CMK (cell line): ENCODE results near the gene MYO10.
"Not testable (repeated sequence)": the region's sequence is repeated elsewhere in the genome, so short reads cannot be mapped to it uniquely, and the experiment has no call there.

ENCODE experiments used
- DNase-seq: peaks from one replicate; pipeline ENCODE4 v3.0.0-alpha.2; 2010; ENCODE audit warnings: low read depth

The MYO10 gene

GRCh38 chr5:16936150-16936988 lies at the start of gene MYO10:
MYO10 (minus strand) TSS chr5:16936288; CDS start chr5:16935808, 480 bp downstream.
- DNase-seq, result peak; percentile 56

DNA sequence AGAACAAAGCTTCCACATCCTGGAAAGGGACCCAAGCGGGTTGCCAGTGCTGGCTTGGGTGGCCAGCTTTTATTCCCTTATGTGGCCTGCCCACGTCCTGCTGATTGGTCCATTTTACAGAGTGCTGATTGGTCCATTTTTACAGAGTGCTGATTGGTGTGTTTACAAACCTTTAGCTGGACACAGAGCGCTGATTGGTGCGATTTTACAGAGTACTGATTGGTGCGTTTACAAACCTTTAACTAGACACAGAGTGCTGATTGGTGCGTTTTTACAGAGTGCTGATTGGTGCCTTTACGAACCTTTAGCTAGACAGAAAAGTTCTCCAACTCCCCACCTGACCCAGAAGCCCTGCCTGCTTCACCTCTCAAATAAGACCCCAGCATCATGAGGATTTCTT lies 49.2 kb upstream of the MYO10 start:
- DNase-seq, result not testable (repeated sequence)

DNA sequence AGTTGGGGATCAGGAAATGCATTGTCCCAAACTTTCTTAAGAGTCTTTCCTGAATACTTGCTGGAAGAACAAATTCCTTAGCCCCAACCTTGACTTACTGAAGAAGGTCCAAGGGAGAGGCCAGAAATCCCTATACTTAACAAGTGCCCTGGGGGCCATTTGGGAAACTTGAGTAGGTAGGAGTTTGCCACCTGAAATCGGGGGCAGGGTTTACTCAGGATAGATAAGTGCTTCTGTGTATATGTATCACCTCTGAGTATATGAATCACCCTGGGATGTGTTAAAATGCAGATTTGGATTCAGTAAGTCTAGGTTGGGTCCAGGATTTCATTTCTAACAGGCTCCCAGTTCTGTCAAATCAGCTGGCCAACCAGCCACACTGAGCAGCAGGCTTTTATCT lies 47.9 kb upstream of the MYO10 start:
- DNase-seq, result no peak

- no peak for DNase-seq
Measured at GRCh38 chr5:16983022-16983639, 47.0 kb upstream of the MYO10 start.

GRCh38 chr5:16981700-16982099 lies 45.6 kb upstream of the MYO10 start:
- DNase-seq, result no peak

GRCh38 chr5:16980983-16981382 lies 44.9 kb upstream of the MYO10 start:
- DNase-seq, result no peak

DNA sequence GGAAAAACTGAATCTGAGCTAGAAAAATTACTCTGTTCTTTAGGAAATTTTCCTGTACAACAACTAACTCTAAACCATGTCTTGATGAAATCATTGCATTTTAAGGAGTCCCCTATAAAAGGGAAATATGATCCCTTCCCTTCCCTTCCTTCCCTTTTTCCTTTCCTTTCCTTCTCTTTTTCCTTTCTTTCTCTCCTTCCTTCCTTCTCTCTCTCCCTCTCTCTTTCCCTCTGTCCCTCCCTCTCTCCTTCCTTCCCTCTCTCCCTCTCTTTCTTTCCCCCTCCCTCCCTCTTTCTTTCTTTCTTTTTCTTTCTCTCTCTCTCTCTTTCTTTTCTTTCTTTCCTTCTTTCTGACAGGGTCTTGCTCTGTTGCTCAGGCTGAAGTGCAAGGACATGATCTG lies 42.2 kb upstream of the MYO10 start:
- no peak for DNase-seq

DNA sequence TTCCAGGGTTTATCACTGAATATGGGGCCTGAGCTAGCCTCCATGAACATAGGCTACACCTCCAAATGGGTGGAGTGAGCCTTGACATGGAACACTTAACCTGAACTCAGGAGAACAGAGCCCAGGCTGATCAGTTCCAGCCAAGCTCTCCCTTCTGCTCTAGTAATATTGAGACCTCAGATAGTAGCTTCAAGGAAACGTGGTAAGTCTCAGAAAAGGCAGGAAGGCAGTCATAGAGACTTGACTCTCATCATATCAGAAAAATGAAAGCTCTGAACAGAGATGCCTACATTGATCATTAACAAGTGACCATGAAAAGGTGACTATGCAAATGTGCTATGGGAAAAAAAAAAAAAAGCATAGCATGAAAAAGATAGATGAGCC lies 40.5 kb upstream of the MYO10 start:
- DNase-seq, result no peak

- peak; percentile 56 for DNase-seq
Measured at GRCh38 chr5:16975950-16976624, 40.0 kb upstream of the MYO10 start.

DNA sequence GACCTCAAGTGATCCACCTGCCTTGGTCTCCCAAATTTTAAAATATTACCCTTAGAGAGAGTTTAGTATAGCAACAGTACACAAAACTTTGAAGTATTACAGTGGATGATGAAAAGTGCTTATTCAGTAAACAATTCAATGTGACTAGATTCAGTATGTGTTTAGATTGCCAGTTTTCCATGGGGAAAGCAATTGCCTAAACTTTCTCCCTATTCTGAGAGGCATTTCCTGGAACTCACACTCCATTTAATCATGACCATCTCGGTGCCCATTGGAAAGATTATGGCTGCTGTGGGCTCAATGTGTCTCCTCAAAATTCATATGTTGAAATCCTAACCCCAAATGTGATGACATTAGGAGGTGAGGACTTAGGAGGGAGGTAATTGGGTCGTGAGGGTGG lies 38.9 kb upstream of the MYO10 start:
- DNase-seq, result no peak

GRCh38 chr5:16970826-16971225 lies 34.7 kb upstream of the MYO10 start:
- DNase-seq, result no peak

DNA sequence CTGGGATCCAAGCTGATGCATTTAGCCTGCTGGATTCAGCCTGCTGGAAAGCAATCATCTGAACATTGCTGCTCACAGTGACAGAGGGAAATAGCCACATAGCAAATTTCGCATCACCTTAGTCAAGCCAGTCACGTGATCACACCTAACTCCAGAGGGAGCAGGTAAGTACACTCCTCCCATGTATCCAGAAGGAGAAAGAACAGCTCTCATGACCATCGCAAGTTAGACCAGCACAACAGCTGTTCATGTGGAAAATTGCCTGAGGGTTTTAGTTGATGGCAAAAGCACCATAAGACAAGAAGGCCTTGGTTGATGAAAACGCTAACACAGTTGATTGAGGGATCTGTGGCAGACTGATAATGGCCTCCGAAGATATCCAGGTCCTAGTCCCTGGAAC lies 34.2 kb upstream of the MYO10 start:
- DNase-seq, result no peak

GRCh38 chr5:16965581-16965980 lies 29.5 kb upstream of the MYO10 start:
- no peak for DNase-seq

DNA sequence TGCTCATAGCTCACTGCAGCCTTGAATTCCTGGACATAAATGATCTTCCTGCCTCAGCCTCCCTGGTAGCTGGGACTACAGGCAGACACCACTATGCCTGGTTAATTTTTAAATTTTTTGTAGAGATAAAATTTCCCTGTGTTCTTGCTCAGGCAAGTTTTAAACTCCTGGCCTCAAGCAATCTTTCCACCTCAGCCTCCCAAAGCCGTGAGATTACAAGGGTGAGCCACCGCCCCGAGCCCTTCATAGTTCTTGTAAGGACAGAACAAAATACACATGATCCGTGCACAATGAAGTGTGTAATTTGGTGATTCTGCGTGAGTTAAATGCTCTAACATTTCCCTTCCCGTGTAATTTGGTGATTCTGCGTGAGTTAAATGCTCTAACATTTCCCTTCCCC lies 27.7 kb upstream of the MYO10 start:
- no peak for DNase-seq

GRCh38 chr5:16961131-16961530 lies 25.0 kb upstream of the MYO10 start:
- DNase-seq, result no peak

DNA sequence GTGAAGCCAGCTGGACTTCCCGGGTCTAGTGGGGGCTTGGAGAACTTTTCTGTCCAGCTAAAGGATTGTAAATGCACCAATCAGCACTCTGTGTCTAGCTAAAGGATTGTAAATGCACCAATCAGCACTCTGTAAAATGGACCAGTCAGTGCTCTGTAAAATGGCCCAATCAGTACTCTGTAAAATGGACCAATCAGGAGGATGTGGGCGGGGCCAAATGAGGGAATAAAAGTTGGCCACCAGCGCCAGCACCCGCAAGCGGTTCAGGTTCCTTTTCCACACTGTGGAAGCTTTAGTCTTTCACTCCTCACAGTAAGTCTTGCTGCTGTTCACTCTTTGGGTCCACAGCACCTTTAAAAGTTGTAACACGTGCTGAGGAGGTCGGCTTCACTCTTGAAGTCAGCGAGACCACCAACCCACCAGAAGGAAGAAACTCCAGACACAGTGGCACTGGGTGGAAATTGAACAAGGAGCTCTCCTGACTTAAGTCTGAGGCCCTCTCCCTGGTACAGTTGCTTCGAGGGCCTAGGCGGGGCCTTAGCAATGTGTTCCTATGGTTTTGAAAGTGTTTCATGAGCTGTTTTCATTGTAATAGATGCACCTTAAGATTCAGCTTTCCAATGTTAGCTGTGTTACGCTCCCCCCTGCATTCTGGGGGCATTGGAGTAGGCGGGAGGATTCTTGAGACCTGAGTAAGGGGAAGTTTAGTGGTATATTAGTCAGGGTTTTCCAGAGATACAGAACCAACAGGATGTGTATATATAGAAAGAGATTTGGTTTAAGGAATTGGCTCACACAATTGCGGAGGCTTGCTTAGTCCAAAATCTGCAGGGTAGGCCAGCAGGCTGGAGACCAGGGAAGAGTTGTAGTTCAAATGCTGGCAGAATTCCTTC lies 21.5 kb upstream of the MYO10 start:
- no peak for DNase-seq

DNA sequence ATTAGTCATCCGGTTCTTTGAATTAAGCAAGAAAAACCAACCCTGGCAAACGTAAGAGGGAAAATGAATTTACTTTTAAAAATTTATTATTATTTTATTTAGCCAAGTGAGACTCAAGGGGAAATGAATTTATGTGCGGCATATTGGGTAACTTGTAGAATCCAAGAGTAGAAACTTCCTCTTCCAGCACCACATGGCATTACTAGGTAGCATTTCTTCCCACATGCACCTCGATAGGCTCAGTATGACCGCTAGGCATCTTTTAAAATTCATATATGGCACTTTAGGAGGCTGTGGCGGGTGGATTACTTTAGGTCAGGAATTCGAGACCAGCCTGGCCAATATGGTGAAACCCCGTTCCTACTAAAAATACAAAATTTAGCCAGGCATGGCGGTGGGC lies 17.6 kb upstream of the MYO10 start:
- DNase-seq, result no peak

- DNase-seq, result no peak
Measured at GRCh38 chr5:16952968-16953671, 17.0 kb upstream of the MYO10 start.

GRCh38 chr5:16946725-16947124 lies 10.6 kb upstream of the MYO10 start:
- no peak for DNase-seq

GRCh38 chr5:16944816-16945562 lies 8.9 kb upstream of the MYO10 start:
- DNase-seq, result no peak
